ENCODE data around the gene TLK1.
"Not testable (repeated sequence)": the region's sequence is repeated elsewhere in the genome, so short reads cannot be mapped to it uniquely, and the experiment has no call there.

The TLK1 gene

GRCh38 chr2:171146071-171146470 lies 14.6 kb downstream of the TLK1 start:
- DNase-seq (ENCODE audit: low read depth in 1 of 2, low spot score in 1 of 2), result no peak

- no peak for DNase-seq (ENCODE audit: low read depth in 1 of 2, low spot score in 1 of 2)
These were observed 17.0 kb downstream of the TLK1 start for GRCh38 chr2:171143670-171144062.

GRCh38 chr2:171142398-171142797 lies 18.3 kb downstream of the TLK1 start:
- DNase-seq (ENCODE audit: low read depth in 1 of 2, low spot score in 1 of 2), result no peak

- no peak for DNase-seq (ENCODE audit: low read depth in 1 of 2, low spot score in 1 of 2)
These were observed 19.4 kb downstream of the TLK1 start for GRCh38 chr2:171141320-171141719.

- DNase-seq (ENCODE audit: low read depth in 1 of 2, low spot score in 1 of 2), result no peak
These were observed 20.8 kb downstream of the TLK1 start for GRCh38 chr2:171139860-171140259.

GRCh38 chr2:171136024-171136423 lies 24.7 kb downstream of the TLK1 start:
- DNase-seq (ENCODE audit: low read depth in 1 of 2, low spot score in 1 of 2), result no peak

GRCh38 chr2:171134624-171135230 lies 26.0 kb downstream of the TLK1 start:
- DNase-seq (ENCODE audit: low read depth in 1 of 2, low spot score in 1 of 2), result no peak

GRCh38 chr2:171132086-171132485 lies 28.6 kb downstream of the TLK1 start:
- DNase-seq (ENCODE audit: low read depth in 1 of 2, low spot score in 1 of 2), result no peak

- no peak for DNase-seq (ENCODE audit: low read depth in 1 of 2, low spot score in 1 of 2)
These were observed 32.2 kb downstream of the TLK1 start for GRCh38 chr2:171128461-171128860.

- DNase-seq (ENCODE audit: low read depth in 1 of 2, low spot score in 1 of 2), result no peak
These were observed 36.2 kb downstream of the TLK1 start for GRCh38 chr2:171124541-171124940.

GRCh38 chr2:171109571-171109970 lies 51.1 kb downstream of the TLK1 start:
- DNase-seq (ENCODE audit: low read depth in 1 of 2, low spot score in 1 of 2), result no peak

GRCh38 chr2:171109020-171109419 lies 51.7 kb downstream of the TLK1 start:
- no peak for DNase-seq (ENCODE audit: low read depth in 1 of 2, low spot score in 1 of 2)

- no peak for DNase-seq (ENCODE audit: low read depth in 1 of 2, low spot score in 1 of 2)
These were observed 52.9 kb downstream of the TLK1 start for GRCh38 chr2:171107803-171108202.

GRCh38 chr2:171104379-171104778 lies 56.3 kb downstream of the TLK1 start:
- no peak for DNase-seq (ENCODE audit: low read depth in 1 of 2, low spot score in 1 of 2)

- DNase-seq (ENCODE audit: low read depth in 1 of 2, low spot score in 1 of 2), result no peak
These were observed 57.9 kb downstream of the TLK1 start for GRCh38 chr2:171102802-171103201.

- DNase-seq (ENCODE audit: low read depth in 1 of 2, low spot score in 1 of 2), result no peak
These were observed 60.3 kb downstream of the TLK1 start for GRCh38 chr2:171100370-171100769.

GRCh38 chr2:171098607-171099006 lies 62.1 kb downstream of the TLK1 start:
- DNase-seq (ENCODE audit: low read depth in 1 of 2, low spot score in 1 of 2), result no peak

- DNase-seq (ENCODE audit: low read depth in 1 of 2, low spot score in 1 of 2), result no peak
These were observed 65.6 kb downstream of the TLK1 start for GRCh38 chr2:171095014-171095582.

- not testable (repeated sequence) for DNase-seq (ENCODE audit: low read depth in 1 of 2, low spot score in 1 of 2)
These were observed 69.2 kb downstream of the TLK1 start for GRCh38 chr2:171091517-171091916.

GRCh38 chr2:171089489-171089888 lies 71.2 kb downstream of the TLK1 start:
- no peak for DNase-seq (ENCODE audit: low read depth in 1 of 2, low spot score in 1 of 2)

GRCh38 chr2:171088057-171088834 lies 72.4 kb downstream of the TLK1 start:
- no peak for DNase-seq (ENCODE audit: low read depth in 1 of 2, low spot score in 1 of 2)

GRCh38 chr2:171087547-171087946 lies 73.1 kb downstream of the TLK1 start:
- DNase-seq (ENCODE audit: low read depth in 1 of 2, low spot score in 1 of 2), result no peak

Measured in activated T-helper 1 cell treated with anti-CD3 and anti-CD28 coated beads, Interleukin-2, amount 50 U/mL, for 16 hours (primary cell).